GM12891 (cell line): ENCODE results near the gene C5orf22. TPM values are rescaled to one million over a fixed set of nuclear protein-coding genes. Genes with fewer than 3 reads are reported as not detected.

ENCODE experiments used
- DNase-seq: peaks from one replicate; pipeline ENCODE4 v3.0.0; 2011; ENCODE audit warnings: low spot score; ENCODE audit not compliant: insufficient read length
- FAIRE-seq: peaks from 2 replicates; lab custom pipeline; 2011; peaks lifted over from hg19 to GRCh38; lab: Jason Lieb, UNC
- PAX5 ChIP-seq: IDR thresholded peaks from 2 replicates; pipeline ENCODE4 v1.6.1; 2011; ENCODE audit warnings: low read length, moderate library complexity, mild to moderate bottlenecking; ENCODE audit not compliant: insufficient read depth, severe bottlenecking
- POLR2A ChIP-seq: IDR thresholded peaks from 2 replicates; pipeline ENCODE4 v1.6.1; 2011; ENCODE audit warnings: low read depth, low read length, control low read depth
- POLR2AphosphoS5 ChIP-seq: IDR thresholded peaks from 2 replicates; pipeline ENCODE4 v1.6.1; 2011; ENCODE audit warnings: low read depth, low read length, control low read depth
- POU2F2 ChIP-seq: IDR thresholded peaks from 2 replicates; pipeline ENCODE4 v1.6.1; 2011; ENCODE audit warnings: low read depth, mild to moderate bottlenecking, control low read depth, low read length, moderate library complexity
- SPI1 ChIP-seq: IDR thresholded peaks from 2 replicates; pipeline ENCODE4 v1.6.1; 2011; ENCODE audit warnings: low read depth, low read length, control low read depth
- TAF1 ChIP-seq: IDR thresholded peaks from 2 replicates; pipeline ENCODE4 v1.6.1; 2011; ENCODE audit warnings: low read depth, low read length, control low read depth
- polyA plus RNA-seq: library from polyadenylated mRNA; unstranded; fragments of >200 nt; gene quantifications from one replicate; pipeline ENCODE4 v1.2.1, GENCODE V29; 2012; ENCODE audit warnings: low read depth, missing spikeins, inconsistent platforms; ENCODE audit not compliant: missing spikeins

C5orf22 gene
- 9.6 TPM for polyA plus RNA-seq

DNA sequence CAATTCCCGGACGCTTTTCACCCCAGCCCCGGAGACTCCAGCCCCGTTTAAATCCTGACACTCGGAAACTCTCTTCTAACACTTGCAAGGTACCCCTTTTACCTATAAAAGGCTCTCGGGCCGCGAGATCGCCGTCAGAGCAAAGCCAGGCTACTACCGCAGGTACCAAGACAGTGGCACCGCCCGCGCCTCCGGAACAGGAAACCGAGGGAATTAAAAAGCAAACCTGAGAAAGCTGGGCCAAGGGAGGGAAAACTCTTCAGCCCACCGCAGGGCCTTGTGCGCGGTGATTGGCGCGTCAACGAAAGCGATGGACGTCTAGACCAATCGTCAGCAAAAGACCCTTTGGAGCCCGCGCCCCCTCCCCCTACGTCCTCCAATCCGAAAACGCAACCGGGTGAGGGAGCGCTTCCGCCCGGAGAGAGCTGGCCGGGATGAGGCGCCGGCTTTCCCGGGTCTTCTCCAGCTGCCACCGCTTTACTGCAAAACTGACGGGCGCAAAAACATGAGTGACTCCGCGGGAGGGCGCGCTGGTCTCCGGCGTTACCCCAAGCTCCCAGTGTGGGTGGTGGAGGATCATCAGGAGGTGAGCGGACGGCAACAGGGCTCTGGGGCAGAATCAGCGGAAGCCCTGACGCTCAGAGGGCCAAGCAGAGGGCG lies at the start of gene C5orf22, which contains the start of gene DROSHA:
Gene C5orf22, plus strand, starts transcription at position 414 of the 660 bp plus-strand sequence. Its CDS starts 92 bp downstream, at position 506.
Gene DROSHA, minus strand, starts transcription at position 206 of the 660 bp plus-strand sequence. CDS start 3,034 bp downstream, outside the sequence.
- FAIRE-seq, result peak; percentile 87
- peak; percentile 69 for DNase-seq
- peak; percentile 31 for TF ChIP-seq SPI1
- TF ChIP-seq POLR2A, result peak; percentile 66; the same call in 1 of the 2 replicates
- TF ChIP-seq PAX5, result no peak
- TF ChIP-seq POU2F2, result no peak; the same call in 1 of the 2 replicates
- 0 out of 2 replicates have a peak, but pooled peaks have one; percentile 31 for TF ChIP-seq POLR2AphosphoS5
- TF ChIP-seq TAF1, result peak; percentile 34; the same call in 1 of the 2 replicates

DNA sequence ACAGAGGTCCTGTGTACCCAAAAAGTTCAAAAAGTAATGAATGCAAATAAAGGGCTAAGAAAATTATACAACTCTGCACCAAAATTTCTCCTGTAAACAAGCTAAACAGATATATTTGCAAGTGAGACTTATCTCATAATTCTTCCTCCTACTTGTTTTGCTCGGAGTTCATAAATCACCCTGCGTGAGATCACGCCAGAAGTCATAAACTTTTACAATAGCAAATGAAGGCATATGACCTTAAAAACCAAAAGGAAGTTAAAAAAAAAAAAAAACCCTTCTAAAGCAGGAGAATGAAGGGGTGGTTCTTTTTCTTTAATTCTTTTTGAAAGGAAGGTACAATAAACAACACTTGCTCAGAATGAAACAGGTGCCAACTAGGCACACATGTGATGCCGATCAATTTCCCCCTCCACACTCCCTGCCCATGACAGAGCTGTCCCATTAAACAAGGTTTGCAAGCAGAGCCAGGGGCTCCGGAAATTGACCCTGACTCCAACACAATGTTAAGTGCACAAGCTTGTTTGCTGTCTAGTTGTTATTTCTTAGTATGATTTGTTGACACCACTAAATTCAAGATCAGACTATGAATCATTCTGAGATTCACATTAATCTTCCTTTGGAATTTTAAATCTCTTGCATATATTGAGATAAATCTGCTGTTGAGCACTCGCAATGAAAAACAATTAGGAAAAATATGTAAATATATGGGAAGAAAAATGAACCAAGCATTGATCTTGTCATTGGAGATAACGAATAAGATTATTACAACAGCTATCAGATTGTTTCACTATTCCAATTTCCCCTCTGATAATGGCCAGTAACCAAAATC lies 46.5 kb upstream of the C5orf22 start:
- TF ChIP-seq POU2F2 (no peak), TAF1 (no peak), POLR2A (no peak), PAX5 (no peak), SPI1 (no peak), POLR2AphosphoS5 (no peak)
- no peak for DNase-seq
- no peak for FAIRE-seq

DNA sequence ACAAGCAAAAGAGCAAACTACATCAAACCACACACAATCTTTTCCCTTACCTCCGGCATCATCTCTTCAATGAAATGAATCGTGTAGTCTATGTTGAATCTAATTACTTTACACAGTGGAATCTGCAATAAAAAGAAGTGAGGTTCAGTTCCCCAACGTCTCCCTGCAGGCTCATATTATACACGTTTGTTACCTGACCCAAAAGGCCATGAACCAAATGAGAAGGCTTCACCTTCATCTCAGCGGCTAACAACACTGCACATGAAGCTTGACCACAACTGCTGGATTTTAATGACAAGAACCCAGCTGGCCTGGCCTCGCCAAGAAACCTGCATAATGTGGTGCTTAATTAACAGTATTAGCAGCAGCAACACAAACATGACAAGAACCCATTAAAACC lies 45.7 kb upstream of the C5orf22 start:
- DNase-seq (no peak), FAIRE-seq (peak; percentile 20)
- TF ChIP-seq POLR2A (no peak), PAX5 (no peak), POLR2AphosphoS5 (no peak), TAF1 (no peak)

DNA sequence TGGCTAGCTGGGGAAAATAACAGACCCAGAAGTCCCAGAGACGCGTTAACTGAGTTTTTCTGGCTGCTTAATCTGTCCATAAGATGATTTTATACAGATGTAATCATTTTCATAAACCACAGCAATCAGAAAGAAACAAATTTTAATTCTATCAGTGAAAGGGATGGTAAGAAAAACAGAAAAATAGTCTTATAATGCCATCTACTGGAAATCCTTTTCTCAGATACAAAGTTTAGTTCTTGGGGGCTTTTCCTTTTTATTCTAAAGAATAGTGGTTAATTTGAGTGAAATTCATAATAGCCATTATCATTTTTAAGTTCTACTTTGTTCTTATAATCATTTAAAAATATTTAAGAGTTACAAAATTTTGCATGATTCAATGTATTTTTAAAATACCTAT lies 44.6 kb upstream of the C5orf22 start:
- FAIRE-seq (no peak), DNase-seq (no peak)
- TF ChIP-seq POU2F2, result no peak
- no peak for TF ChIP-seq POLR2AphosphoS5
- TF ChIP-seq SPI1, result no peak
- no peak for TF ChIP-seq POLR2A
- TF ChIP-seq PAX5, result no peak
- TF ChIP-seq TAF1, result no peak

DNA sequence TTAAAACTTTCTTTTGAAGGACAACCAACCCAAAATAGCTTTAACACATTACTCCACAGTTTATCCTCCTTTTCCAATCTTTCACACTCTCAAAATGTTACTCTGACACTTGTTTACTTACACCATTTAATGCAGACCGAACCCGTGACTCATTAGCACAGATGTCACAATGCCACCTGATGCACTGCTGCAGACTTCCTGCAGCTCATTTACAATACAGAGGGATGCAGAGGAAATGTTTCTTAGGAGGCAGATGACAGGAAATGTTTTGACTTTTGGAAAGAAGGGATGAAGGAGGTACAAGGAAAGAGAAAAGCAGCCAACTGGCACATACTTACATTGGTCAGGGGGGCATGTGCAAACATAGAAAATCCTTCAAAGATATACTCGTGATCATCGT lies 39.2 kb upstream of the C5orf22 start:
- FAIRE-seq (no peak), DNase-seq (no peak)
- TF ChIP-seq TAF1 (no peak), POLR2AphosphoS5 (no peak), POU2F2 (no peak), PAX5 (no peak), POLR2A (no peak), SPI1 (no peak)

DNA sequence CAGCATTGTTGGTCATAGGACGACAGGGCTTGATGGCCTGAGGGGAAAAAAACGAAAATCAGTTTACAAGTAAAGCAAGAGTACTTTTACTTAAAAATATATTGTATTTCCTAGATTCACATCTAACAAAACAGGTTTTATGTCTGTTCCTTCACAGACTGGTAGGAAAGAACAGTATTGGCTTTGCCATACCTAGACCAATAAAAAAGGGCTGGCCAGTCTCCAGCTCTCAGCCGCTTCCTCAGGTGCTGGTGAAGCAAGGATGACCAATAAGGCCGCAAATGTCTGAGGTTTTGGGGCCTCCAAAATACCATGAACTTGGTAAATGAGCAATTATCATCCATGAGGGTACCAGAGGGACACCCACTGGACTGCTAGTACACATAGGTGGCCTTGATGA lies 36.8 kb upstream of the C5orf22 start:
- FAIRE-seq (no peak), DNase-seq (no peak)

DNA sequence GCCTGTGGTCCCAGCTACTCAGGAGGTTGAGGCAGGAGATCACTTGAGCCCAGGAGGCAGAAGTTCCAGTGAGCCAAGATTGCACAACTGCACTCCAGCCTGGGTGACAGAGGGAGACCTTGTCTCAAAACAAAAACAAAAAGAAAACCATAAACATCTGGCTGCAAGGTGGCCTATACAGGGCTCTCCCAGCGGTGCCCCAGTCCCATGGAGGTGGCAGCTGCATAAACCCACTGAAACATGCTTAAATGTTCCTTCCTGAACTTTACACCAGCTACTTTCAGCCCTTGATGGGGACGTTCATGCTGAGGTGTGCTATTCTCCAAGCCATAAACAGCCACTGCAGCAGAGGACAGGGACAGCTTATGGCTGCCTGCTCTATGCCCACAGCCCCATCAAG lies 35.8 kb upstream of the C5orf22 start:
- no peak for DNase-seq
- TF ChIP-seq TAF1, result no peak
- TF ChIP-seq SPI1, result no peak
- TF ChIP-seq PAX5, result no peak
- TF ChIP-seq POU2F2, result no peak
- no peak for TF ChIP-seq POLR2A
- TF ChIP-seq POLR2AphosphoS5, result no peak
- FAIRE-seq, result no peak

More for the DNA sequence above, 36.8 kb upstream of the C5orf22 start:
- no peak for TF ChIP-seq TAF1
- TF ChIP-seq SPI1, result no peak
- no peak for TF ChIP-seq POLR2A
- TF ChIP-seq PAX5, result no peak
- TF ChIP-seq POU2F2, result no peak
- no peak for TF ChIP-seq POLR2AphosphoS5

DNA sequence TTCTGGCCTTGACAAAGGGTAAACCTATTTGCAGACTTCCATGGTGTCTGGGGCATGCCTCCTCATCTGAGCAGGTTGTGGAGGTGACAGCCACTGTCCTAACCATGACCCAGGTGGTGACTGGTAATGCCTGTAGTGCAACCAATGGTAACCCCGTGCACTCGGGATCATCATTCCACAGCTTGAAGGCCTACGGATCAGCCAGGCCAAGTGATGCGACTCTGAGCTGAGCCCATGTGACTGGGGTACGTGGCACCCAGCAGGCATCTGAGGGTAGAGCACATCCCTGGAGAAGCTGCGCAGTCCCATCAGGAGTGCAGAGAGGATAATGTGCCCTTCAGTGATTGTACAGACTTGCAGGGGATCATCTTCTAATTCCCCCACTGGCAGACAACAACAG lies 35.2 kb upstream of the C5orf22 start:
- DNase-seq (no peak), FAIRE-seq (no peak)
- TF ChIP-seq POLR2AphosphoS5 (no peak), POU2F2 (no peak), TAF1 (no peak), PAX5 (no peak), SPI1 (no peak), POLR2A (no peak)

DNA sequence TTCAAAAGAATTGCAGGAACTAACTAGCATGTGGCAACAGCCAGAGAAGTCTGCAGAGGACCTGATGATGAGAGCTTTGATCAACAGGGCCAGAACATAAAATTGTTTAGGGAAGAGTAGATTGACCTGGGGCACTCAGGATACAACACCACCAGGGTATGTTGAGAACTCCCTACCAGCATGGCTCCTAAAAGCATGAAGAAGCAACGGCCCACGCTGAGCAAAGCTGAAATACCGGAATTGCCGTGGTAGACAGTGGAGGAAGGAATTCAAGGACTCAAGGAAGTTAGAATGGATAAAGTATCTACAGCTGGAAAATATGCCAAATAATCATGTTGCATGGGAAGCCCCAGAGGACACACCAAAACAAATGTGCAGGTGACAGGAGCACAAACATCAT lies 31.8 kb upstream of the C5orf22 start:
- FAIRE-seq, result no peak
- no peak for DNase-seq
- TF ChIP-seq TAF1 (no peak), PAX5 (no peak), POU2F2 (no peak), POLR2A (no peak), POLR2AphosphoS5 (no peak), SPI1 (no peak)
